Smooth muscle cell (in vitro differentiated cells): ENCODE data around the gene PCBP3. TPM values are rescaled to one million over a fixed set of nuclear protein-coding genes. Genes with fewer than 3 reads are reported as not detected.

ENCODE experiments used
- DNase-seq: peaks from one replicate; lab custom pipeline; 2025; ENCODE audit not compliant: unreplicated experiment; lab: John Stamatoyannopoulos, UW
- H2AFZ ChIP-seq: fragments of 200-600 bp; sonication (generic); 2 replicates; pipeline ENCODE4 v1.6.0; 2016; ENCODE audit warnings: antibody characterized with exemption, low read depth, mild to moderate bottlenecking
- H3F3A ChIP-seq: fragments of 200-600 bp; sonication (generic); 2 replicates; pipeline ENCODE4 v1.6.0; 2017; ENCODE audit warnings: antibody characterized with exemption, low read depth
- H3K27ac ChIP-seq: fragments of 200-600 bp; sonication (generic); 2 replicates; pipeline ENCODE4 v1.5.1; 2016; ENCODE audit warnings: low read depth, mild to moderate bottlenecking
- H3K27me3 ChIP-seq: fragments of 200-600 bp; sonication (generic); 2 replicates; pipeline ENCODE4 v1.6.1; 2016; ENCODE audit warnings: low read depth, mild to moderate bottlenecking
- H3K36me3 ChIP-seq: fragments of 200-600 bp; sonication (generic); 2 replicates; pipeline ENCODE4 v1.5.1; 2016; ENCODE audit warnings: low read depth
- H3K4me1 ChIP-seq: fragments of 200-600 bp; sonication (generic); 2 replicates; pipeline ENCODE4 v1.5.1; 2016; ENCODE audit warnings: low read depth
- H3K4me2 ChIP-seq: fragments of 200-600 bp; sonication (generic); 2 replicates; pipeline ENCODE4 v1.6.0; 2016; ENCODE audit warnings: mild to moderate bottlenecking
- H3K4me3 ChIP-seq: fragments of 200-600 bp; sonication (generic); 2 replicates; pipeline ENCODE4 v1.5.1; 2016; ENCODE audit warnings: mild to moderate bottlenecking
- H3K79me2 ChIP-seq: fragments of 200-600 bp; sonication (generic); 2 replicates; pipeline ENCODE4 v1.6.0; 2016; ENCODE audit warnings: low read depth, mild to moderate bottlenecking
- H3K9ac ChIP-seq: fragments of 200-600 bp; sonication (generic); 2 replicates; pipeline ENCODE4 v1.6.0; 2016; ENCODE audit warnings: low read depth
- H3K9me3 ChIP-seq: fragments of 200-600 bp; sonication (generic); replicated peaks from 2 replicates; pipeline ENCODE4 v1.5.1; 2016; ENCODE audit warnings: low read depth
- H4K20me1 ChIP-seq: fragments of 200-600 bp; sonication (generic); 2 replicates; pipeline ENCODE4 v1.6.0; 2016; ENCODE audit warnings: low read depth
- CTCF ChIP-seq: fragments of 200-600 bp; sonication (generic); IDR thresholded peaks from 2 replicates; pipeline ENCODE4 v1.5.1; 2017; ENCODE audit warnings: borderline replicate concordance, mild to moderate bottlenecking, antibody characterized with exemption; ENCODE audit not compliant: insufficient read depth, poor library complexity, severe bottlenecking
- WGBS: methylation state at CpG from one replicate; pipeline ENCODE4 v1.1.7; 2016; ENCODE audit warnings: low lambda C conversion rate; 5-methylcytosine and 5-hydroxymethylcytosine counted together
- polyA plus RNA-seq: library from polyadenylated mRNA; unstranded; fragments of >200 nt; fragmentation: Nextera tagmentation; extraction: Ambion mirVana; gene quantifications from 2 replicates; pipeline ENCODE4 v1.2.1, GENCODE V29; 2016
- total RNA-seq: library from RNA; depleted of rRNA; stranded (reverse); fragments of >200 nt; gene quantifications from 2 replicates; pipeline ENCODE4 v1.2.3, GENCODE V29; 2014

The PCBP3 gene
- total and polyA plus RNA-seq, 2 experiments from 2014 or later: 8.9 to 23.1 TPM

DNA sequence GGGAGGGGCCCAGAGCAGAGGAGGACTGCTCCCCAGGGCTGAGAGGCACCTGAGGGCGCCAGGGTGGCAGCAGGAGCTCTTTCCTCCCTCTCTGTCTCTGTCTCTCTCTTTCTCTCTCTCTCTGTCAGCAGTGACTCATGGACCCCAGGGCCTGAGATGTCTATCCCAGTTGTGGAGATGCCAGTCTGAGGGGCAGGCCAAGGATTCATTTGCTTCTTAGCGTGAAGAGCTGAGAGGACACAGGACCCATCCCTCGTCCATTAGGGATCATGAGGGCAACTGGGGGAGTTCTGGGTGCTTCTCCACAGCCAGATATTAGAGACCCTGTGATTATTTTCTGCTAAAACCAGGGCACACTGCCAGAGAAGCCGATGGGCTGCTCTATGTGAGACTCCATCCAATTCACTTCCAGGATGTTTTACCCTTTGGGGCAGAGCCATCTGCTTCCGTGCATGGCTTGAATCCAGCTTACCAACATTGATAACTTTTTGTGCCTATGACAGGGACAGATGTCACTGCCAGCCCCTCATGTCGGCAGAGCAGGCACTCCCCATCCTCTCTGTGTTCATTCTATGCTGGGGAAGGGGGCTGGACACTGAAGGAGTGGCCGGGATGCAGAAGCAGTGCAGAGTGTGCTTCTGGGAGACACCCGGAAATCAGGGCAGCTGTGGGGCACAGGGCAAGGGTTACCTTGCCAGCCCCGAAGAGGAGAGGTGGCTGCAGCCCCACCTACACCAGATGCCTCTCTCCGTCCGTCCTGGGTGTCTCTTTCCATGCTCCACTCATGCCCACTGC lies 4.1 kb upstream of the PCBP3 start:
- TF ChIP-seq CTCF: no peak
- 91% methylated on average over 9 of the region's 11 CpGs for WGBS

GRCh38 chr21:45640001-45640887 lies 3.3 kb upstream of the PCBP3 start:
- H2AFZ ChIP-seq: no peak overlapping the region
- no peak overlapping the region for H3K4me3 ChIP-seq
- peaks cover 11% of the 10 kb centered on the region for H4K20me1 ChIP-seq
- peaks cover 4% of the 10 kb centered on the region for H3K4me1 ChIP-seq
- WGBS: 64% methylated on average over 6 of the region's 6 CpGs
- H3K27ac ChIP-seq: peak overlapping the region; percentile 94
- no peaks in the 10 kb centered on the region for H3K9me3 ChIP-seq
- H3K9ac ChIP-seq: peak overlapping the region; percentile 1
- no peak for TF ChIP-seq CTCF
- H3K27me3 ChIP-seq: peaks cover 16% of the 10 kb centered on the region
- no peaks in the 10 kb centered on the region for H3K36me3 ChIP-seq
- H3K79me2 ChIP-seq: no peaks in the 10 kb centered on the region
- no peak overlapping the region for H3K4me2 ChIP-seq
- peaks cover 13% of the 10 kb centered on the region for H3F3A ChIP-seq
- DNase-seq: no peak

More for the DNA sequence above, 4.1 kb upstream of the PCBP3 start:
- H3K27ac ChIP-seq: no peak overlapping the region
- peaks cover 4% of the 10 kb centered on the region for H3K4me1 ChIP-seq
- no peak overlapping the region for H3K4me3 ChIP-seq
- H3K4me2 ChIP-seq: no peak overlapping the region
- H3K9ac ChIP-seq: no peak overlapping the region
- no peak for DNase-seq
- H3K36me3 ChIP-seq: no peaks in the 10 kb centered on the region
- peaks cover 3% of the 10 kb centered on the region for H4K20me1 ChIP-seq
- H2AFZ ChIP-seq: no peak overlapping the region
- H3K9me3 ChIP-seq: no peaks in the 10 kb centered on the region
- H3K27me3 ChIP-seq: peaks cover 8% of the 10 kb centered on the region
- no peaks in the 10 kb centered on the region for H3K79me2 ChIP-seq
- H3F3A ChIP-seq: peaks cover 15% of the 10 kb centered on the region

DNA sequence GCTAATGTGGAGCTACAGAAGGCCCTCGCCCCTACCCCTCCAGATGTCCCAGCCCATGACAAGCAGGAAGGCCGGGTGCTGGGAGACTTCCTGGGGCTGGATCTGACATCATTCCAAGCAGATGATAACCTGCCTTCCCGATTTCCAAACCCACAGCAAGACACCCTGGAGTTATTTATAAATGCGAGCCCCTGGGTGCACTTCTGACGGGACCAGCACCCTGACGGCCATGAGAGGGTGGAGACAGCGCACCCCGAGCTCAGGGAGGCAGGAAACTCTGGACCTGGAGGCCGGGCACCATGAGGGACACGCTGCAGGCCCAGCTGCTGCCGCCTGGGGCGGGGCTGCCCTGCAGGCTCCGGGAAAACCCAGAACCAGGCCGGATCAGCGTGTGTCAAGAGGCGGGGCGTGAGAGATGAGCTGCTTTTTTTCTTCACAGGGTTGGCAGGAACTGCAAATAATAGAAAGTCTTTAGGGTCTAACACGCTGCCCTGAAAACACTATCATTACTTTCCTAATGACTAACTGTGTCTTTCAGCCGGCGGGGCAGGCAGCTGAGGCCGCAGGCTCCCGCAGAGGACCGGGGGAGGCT lies 2.5 kb upstream of the PCBP3 start:
- peak overlapping the region; percentile 94 for H3K27ac ChIP-seq
- WGBS: 22% methylated on average over 23 of the region's 23 CpGs
- TF ChIP-seq CTCF: no peak

More for the DNA sequence above, 2.5 kb upstream of the PCBP3 start:
- no peaks in the 10 kb centered on the region for H3K36me3 ChIP-seq
- peak overlapping the region; percentile 43 for H3K9ac ChIP-seq
- H3K4me2 ChIP-seq: peak overlapping the region; percentile 70
- peaks cover 4% of the 10 kb centered on the region for H3K4me1 ChIP-seq
- no peak overlapping the region for H2AFZ ChIP-seq
- no peaks in the 10 kb centered on the region for H3K9me3 ChIP-seq
- no peaks in the 10 kb centered on the region for H3K79me2 ChIP-seq
- H3F3A ChIP-seq: peaks cover 12% of the 10 kb centered on the region
- peaks cover 18% of the 10 kb centered on the region for H4K20me1 ChIP-seq
- peak; percentile 56 for DNase-seq
- H3K4me3 ChIP-seq: no peak overlapping the region
- H3K27me3 ChIP-seq: peaks cover 20% of the 10 kb centered on the region
